Uterus (tissue), 4 donors: Measurements from ENCODE around the gene SLCO2B1. TPM values are rescaled to one million over a fixed set of nuclear protein-coding genes. Genes with fewer than 3 reads are reported as not detected.

Experiments
- DNase-seq, 2 donors: peaks; one replicate each; pipeline ENCODE4 v3.0.0-alpha.2; 2019 to 2020
- H3K27ac ChIP-seq, 2 donors: fragments of 200-600 bp; sonication (generic); 1 replicate in 1 of 2; 2 replicates in 1 of 2; pipeline ENCODE4 v1.5.1; 2016 to 2018
- H3K27me3 ChIP-seq, 2 donors: fragments of 200-600 bp; sonication (generic); one replicate each; pipeline ENCODE4 v1.5.1; 2018 to 2019; ENCODE audit warnings: control low read depth in 1 of 2
- H3K36me3 ChIP-seq, 2 donors: fragments of 200-600 bp; sonication (generic); one replicate each; pipeline ENCODE4 v1.5.1; 2019; ENCODE audit warnings: control low read depth in 1 of 2
- H3K4me1 ChIP-seq, 2 donors: fragments of 200-600 bp; sonication (generic); one replicate each; pipeline ENCODE4 v1.5.1; 2018 to 2019; ENCODE audit warnings: control low read depth in 1 of 2
- H3K4me3 ChIP-seq, 2 donors: fragments of 200-600 bp; sonication (generic); 1 replicate in 1 of 2; 2 replicates in 1 of 2; pipeline ENCODE4 v1.5.1; 2018 to 2019; ENCODE audit warnings: mild to moderate bottlenecking in 1 of 2
- H3K9me3 ChIP-seq, 2 donors: fragments of 200-600 bp; sonication (generic); one replicate each; pipeline ENCODE4 v1.5.1; 2019; ENCODE audit warnings: control low read depth in 1 of 2
- POLR2A ChIP-seq, 2 donors: fragments of 450-650 bp; IDR thresholded peaks; one replicate each; pipeline ENCODE4 v1.6.1; 2016; ENCODE audit warnings: antibody characterized with exemption in 2 of 2, mild to moderate bottlenecking in 1 of 2, moderate library complexity in 1 of 2
- intact Hi-C: fragments of 100-400 bp; cut with DNase I; formaldehyde crosslinking; loops from one replicate; pipeline ENCODE4 v1.15.1; 2023; ENCODE audit warnings: low total_unique reads
- total RNA-seq, 4 donors: library from RNA; depleted of rRNA in 3 of 4; stranded (reverse); fragments of >200 nt in 3 of 4; gene quantifications; one replicate each; pipeline versions ENCODE4 v1.1.0 to v1.2.4, GENCODE V29; 2014 to 2023
- TF ChIP-seq, protein P1 (sequence below), 4 experiments: fragments of 200-600 bp in 2 of 4; fragments of 450-650 bp in 2 of 4; sonication (generic) in 2 of 4; IDR thresholded peaks; one replicate each; pipeline ENCODE4 v1.5.1; 2016 to 2019; ENCODE audit warnings: antibody characterized with exemption in 4 of 4, mild to moderate bottlenecking in 2 of 4, moderate library complexity in 1 of 4
- donor health status: DM: yes; HTN: yes; CAD: no.

Gene SLCO2B1
- total RNA-seq, 4 donors from 2014 or later: 11.8 to 58.1 (median 31.8) TPM

DNA sequence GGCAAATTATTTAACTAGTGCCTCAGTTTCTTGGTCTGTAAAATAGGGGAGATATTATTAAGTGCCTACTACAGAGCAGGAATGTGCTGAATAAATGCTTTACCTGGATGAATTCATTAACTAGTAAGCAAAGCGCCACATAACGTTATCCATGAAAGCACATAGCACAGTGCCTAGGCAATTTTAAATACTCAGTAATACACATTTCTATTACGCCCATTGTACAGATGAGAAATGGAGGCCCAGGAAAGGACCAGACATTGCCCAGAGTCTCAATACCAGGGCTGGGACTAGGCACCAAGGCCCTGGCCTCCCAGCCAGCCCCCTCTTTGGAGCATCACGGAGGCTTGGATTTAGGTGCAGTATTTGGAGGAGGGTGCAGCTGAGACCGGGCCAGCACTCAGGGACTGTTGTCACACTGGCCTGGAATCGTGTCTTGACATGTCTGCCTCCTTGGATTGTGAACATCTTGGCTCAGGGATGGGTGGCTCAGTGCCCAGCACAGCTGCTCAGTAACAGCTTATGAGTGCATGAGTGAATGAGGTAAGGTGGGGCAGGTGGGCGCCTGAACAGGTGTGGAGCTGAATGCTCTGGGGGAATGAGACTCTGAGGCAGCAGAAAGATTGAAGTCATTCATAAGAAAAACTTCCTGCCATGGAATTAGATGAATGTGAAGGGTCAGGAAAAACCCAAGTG, 47.5 kb downstream of the SLCO2B1 start:
- Histone ChIP-seq H3K36me3 (no peaks in the 10 kb centered on the region), H3K9me3 (no peaks in the 10 kb centered on the region), H3K27ac (no peak overlapping the region), H3K4me3 (no peak overlapping the region), H3K27me3 (no peaks in the 10 kb centered on the region), H3K4me1 (peaks cover 0 to 6% of the 10 kb centered on the region in 2 donors)
- no peak for DNase-seq
- TF ChIP-seq, protein P1, sequence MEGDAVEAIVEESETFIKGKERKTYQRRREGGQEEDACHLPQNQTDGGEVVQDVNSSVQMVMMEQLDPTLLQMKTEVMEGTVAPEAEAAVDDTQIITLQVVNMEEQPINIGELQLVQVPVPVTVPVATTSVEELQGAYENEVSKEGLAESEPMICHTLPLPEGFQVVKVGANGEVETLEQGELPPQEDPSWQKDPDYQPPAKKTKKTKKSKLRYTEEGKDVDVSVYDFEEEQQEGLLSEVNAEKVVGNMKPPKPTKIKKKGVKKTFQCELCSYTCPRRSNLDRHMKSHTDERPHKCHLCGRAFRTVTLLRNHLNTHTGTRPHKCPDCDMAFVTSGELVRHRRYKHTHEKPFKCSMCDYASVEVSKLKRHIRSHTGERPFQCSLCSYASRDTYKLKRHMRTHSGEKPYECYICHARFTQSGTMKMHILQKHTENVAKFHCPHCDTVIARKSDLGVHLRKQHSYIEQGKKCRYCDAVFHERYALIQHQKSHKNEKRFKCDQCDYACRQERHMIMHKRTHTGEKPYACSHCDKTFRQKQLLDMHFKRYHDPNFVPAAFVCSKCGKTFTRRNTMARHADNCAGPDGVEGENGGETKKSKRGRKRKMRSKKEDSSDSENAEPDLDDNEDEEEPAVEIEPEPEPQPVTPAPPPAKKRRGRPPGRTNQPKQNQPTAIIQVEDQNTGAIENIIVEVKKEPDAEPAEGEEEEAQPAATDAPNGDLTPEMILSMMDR (IDR thresholded peaks at IDR 0.05): no peak
- TF ChIP-seq POLR2A (IDR thresholded peaks at IDR 0.05): no peak
- intact Hi-C loops: no loop called here

DNA sequence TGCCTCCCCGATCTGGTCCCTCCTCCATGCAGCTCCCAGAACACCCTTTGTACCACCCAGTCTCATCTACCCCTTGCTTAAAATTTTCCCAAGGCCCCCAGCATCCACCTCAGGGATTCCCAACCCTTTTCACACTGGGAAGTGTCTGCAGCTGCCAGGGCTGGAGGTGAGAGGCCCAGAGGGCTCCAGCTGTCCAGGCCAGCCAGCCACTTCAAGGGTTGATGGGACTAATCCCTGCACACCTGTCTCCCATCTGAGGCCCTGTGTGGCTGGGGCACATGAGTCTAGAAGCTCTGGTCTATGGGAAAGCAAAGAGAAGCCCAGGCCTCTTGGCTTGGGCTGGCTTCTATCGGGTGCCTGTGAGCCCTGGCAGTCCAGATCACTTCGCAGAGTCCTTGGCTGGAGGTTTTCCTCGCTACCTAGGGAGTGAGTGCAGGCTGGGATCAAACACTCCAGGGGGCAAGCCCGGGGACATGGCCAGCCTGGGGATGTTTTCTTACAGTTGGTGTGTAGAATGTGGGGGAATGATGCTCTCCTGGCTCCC, 48.6 kb downstream of the SLCO2B1 start:
- no peak overlapping the region for H3K4me3 ChIP-seq
- DNase-seq: no peak
- H3K9me3 ChIP-seq: no peaks in the 10 kb centered on the region
- no peaks in the 10 kb centered on the region for H3K4me1 ChIP-seq
- H3K27ac ChIP-seq: no peak overlapping the region
- H3K36me3 ChIP-seq: no peaks in the 10 kb centered on the region
- no peaks in the 10 kb centered on the region for H3K27me3 ChIP-seq
- TF ChIP-seq POLR2A (IDR thresholded peaks at IDR 0.05): no peak
- TF ChIP-seq, protein P1 (IDR thresholded peaks at IDR 0.05): no peak
- intact Hi-C loops: no loop called here

DNA sequence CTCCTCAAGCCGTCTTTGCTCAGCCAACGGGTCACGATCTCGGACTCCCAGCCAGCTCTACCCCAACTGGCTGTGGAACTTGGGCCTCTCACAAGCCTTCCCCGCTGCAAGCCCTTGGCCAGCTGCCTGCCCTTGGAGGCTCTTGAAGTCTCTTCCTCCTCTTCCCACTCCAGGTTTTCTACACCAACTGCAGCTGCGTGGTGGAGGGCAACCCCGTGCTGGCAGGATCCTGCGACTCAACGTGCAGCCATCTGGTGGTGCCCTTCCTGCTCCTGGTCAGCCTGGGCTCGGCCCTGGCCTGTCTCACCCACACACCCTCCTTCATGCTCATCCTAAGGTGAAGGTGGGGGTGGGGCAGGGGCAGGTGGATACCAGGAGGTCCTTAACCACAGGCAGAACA, 49.1 kb downstream of the SLCO2B1 start:
- intact Hi-C loops: no loop called here
- Histone ChIP-seq H3K4me1 (no peaks in the 10 kb centered on the region), H3K27ac (no peak overlapping the region), H3K36me3 (no peaks in the 10 kb centered on the region), H3K27me3 (no peaks in the 10 kb centered on the region), H3K9me3 (no peaks in the 10 kb centered on the region), H3K4me3 (no peak overlapping the region)
- no peak for DNase-seq
- no peak for TF ChIP-seq POLR2A (IDR thresholded peaks at IDR 0.05)
- TF ChIP-seq, protein P1 (IDR thresholded peaks at IDR 0.05): no peak

DNA sequence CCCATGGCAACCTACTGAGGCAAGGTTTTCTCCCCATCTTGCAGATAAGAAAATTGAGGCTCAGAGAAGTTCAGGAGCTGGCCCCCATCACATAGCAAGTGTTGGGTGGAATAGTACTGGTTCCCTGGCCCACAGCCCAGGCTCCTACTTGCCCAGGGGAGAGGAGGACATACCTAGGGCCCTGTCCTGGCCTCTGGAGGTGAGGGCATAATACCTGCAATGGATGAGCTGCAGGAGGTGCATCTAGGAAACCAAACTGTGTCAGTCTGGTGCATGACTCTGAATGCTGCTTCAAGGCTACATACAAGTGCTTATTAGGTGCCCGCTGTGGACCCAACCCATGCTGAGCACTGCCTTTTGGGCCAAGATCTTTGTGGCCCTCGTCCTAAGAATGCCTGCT, 49.6 kb downstream of the SLCO2B1 start:
- Histone ChIP-seq H3K36me3 (no peaks in the 10 kb centered on the region), H3K9me3 (no peaks in the 10 kb centered on the region), H3K27me3 (no peaks in the 10 kb centered on the region), H3K4me1 (no peaks in the 10 kb centered on the region), H3K27ac (no peak overlapping the region), H3K4me3 (no peak overlapping the region)
- intact Hi-C loops: no loop called here
- no peak for DNase-seq
- TF ChIP-seq, protein P1 (IDR thresholded peaks at IDR 0.05): no peak
- TF ChIP-seq POLR2A (IDR thresholded peaks at IDR 0.05): no peak

DNA sequence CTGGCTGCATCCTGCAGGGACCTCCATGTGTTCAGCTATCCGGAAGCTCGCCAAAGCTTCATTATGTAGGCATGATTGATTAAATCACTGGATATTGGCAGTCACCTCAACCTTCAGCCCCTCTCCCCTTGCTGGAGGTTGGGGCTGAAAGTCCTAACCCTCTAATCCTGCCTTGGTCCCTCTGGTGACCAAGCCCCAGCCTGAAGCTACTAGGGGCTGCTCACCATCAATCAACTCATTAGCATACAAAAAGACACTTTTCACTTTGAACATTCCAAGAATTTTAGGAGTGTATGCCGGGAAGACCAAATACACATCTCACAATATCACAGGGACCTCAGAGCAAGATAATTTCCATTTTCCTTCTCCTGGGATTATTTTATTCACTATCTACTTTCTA, 50.9 kb downstream of the SLCO2B1 start:
- H3K27me3 ChIP-seq: no peaks in the 10 kb centered on the region
- H3K27ac ChIP-seq: no peak overlapping the region
- no peaks in the 10 kb centered on the region for H3K36me3 ChIP-seq
- no peaks in the 10 kb centered on the region for H3K9me3 ChIP-seq
- no peak for DNase-seq
- intact Hi-C loops: no loop called here
- no peak overlapping the region for H3K4me3 ChIP-seq
- H3K4me1 ChIP-seq: no peaks in the 10 kb centered on the region
- TF ChIP-seq, protein P1 (IDR thresholded peaks at IDR 0.05): no peak
- no peak for TF ChIP-seq POLR2A (IDR thresholded peaks at IDR 0.05)
